Tibial artery (tissue), 4 donors: ENCODE results near the gene TMTC2.
A peak's percentile ranks its signal among the peaks of the same experiment; 100 is the strongest.

ENCODE experiments used
- DNase-seq, 2 donors: peaks; one replicate each; pipeline ENCODE4 v3.0.0-alpha.2; 2019
- H3K27ac ChIP-seq, 2 donors: fragments of 200-600 bp; sonication (generic) in 1 of 2; 1 replicate in 1 of 2; 2 replicates in 1 of 2; pipeline ENCODE4 v1.5.1; 2018 to 2019; ENCODE audit warnings: mild to moderate bottlenecking in 1 of 2
- H3K27me3 ChIP-seq, 2 donors: fragments of 200-600 bp; sonication (generic) in 1 of 2; one replicate each; pipeline versions ENCODE4 v1.5.1 to v1.6.0; 2016 to 2019
- H3K36me3 ChIP-seq, 3 donors: fragments of 200-600 bp; sonication (generic) in 2 of 3; one replicate each; pipeline ENCODE4 v1.5.1; 2016 to 2019; ENCODE audit warnings: mild to moderate bottlenecking in 2 of 3
- H3K4me1 ChIP-seq, 4 donors: fragments of 200-600 bp; sonication (generic) in 2 of 4; 1 replicate in 3 of 4; 2 replicates in 1 of 4; pipeline ENCODE4 v1.5.1; 2016 to 2019
- H3K4me3 ChIP-seq, 2 donors: fragments of 200-600 bp; sonication (generic) in 1 of 2; 1 replicate in 1 of 2; 2 replicates in 1 of 2; pipeline ENCODE4 v1.5.1; 2018 to 2019; ENCODE audit warnings: mild to moderate bottlenecking in 2 of 2
- H3K9me3 ChIP-seq, 3 donors: fragments of 200-600 bp; sonication (generic) in 1 of 3; one replicate each; pipeline ENCODE4 v1.5.1; 2016 to 2019
- CTCF ChIP-seq, 2 experiments: fragments of 200-600 bp in 1 of 2; fragments of 450-650 bp in 1 of 2; IDR thresholded peaks; one replicate each; pipeline ENCODE4 v1.5.1; 2017 to 2019; ENCODE audit warnings: antibody characterized with exemption in 2 of 2, mild to moderate bottlenecking in 1 of 2, moderate library complexity in 1 of 2
- intact Hi-C: fragments of 100-400 bp; cut with DNase I; formaldehyde crosslinking; loops from one replicate; pipeline ENCODE4 v1.15.0; 2023; ENCODE audit warnings: low total_unique reads

The TMTC2 gene

GRCh38 chr12:82682851-82683261 lies 3.9 kb upstream of the TMTC2 start:
- no peaks in the 10 kb centered on the region for H3K27me3 ChIP-seq
- no peaks in the 10 kb centered on the region for H3K36me3 ChIP-seq
- intact Hi-C loops = no loop called here
- no peak for DNase-seq
- no peak overlapping the region for H3K4me3 ChIP-seq
- no peaks in the 10 kb centered on the region for H3K9me3 ChIP-seq
- H3K4me1 ChIP-seq = peaks cover 0 to 8% (median 5%) of the 10 kb centered on the region in 4 donors
- H3K27ac ChIP-seq = no peak overlapping the region
- no peak for TF ChIP-seq CTCF (IDR thresholded peaks at IDR 0.05)

- H3K27me3 ChIP-seq = no peaks in the 10 kb centered on the region
- DNase-seq = peak; percentile 95
- TF ChIP-seq CTCF (IDR thresholded peaks at IDR 0.05) = peak; percentile 82 to 84
- no peaks in the 10 kb centered on the region for H3K9me3 ChIP-seq
- peak overlapping the region; percentile 61 to 78 for H3K4me3 ChIP-seq
- H3K4me1 ChIP-seq = peaks cover 0 to 15% (median 11%) of the 10 kb centered on the region in 4 donors
- peak overlapping the region; percentile 85 to 86 for H3K27ac ChIP-seq
- H3K36me3 ChIP-seq = no peaks in the 10 kb centered on the region
- intact Hi-C loops = no loop called here
Measured at GRCh38 chr12:82685790-82686167, 927 bp upstream of the TMTC2 start.

- Histone ChIP-seq H3K4me1 (peaks cover 0 to 15% (median 11%) of the 10 kb centered on the region in 4 donors), H3K27ac (peak overlapping the region; percentile 85 to 86), H3K36me3 (no peaks in the 10 kb centered on the region), H3K9me3 (no peaks in the 10 kb centered on the region), H3K4me3 (peak overlapping the region; percentile 61 to 78), H3K27me3 (no peaks in the 10 kb centered on the region)
- intact Hi-C loops = no loop called here
- no peak for TF ChIP-seq CTCF (IDR thresholded peaks at IDR 0.05)
- peak in 1 of 2 donors; percentile 58 for DNase-seq
Measured at GRCh38 chr12:82687021-82688011, 610 bp downstream of the TMTC2 start.

- intact Hi-C loops = no loop called here
- peaks cover 0 to 15% (median 11%) of the 10 kb centered on the region in 4 donors for H3K4me1 ChIP-seq
- H3K27me3 ChIP-seq = no peaks in the 10 kb centered on the region
- H3K36me3 ChIP-seq = no peaks in the 10 kb centered on the region
- no peak for TF ChIP-seq CTCF (IDR thresholded peaks at IDR 0.05)
- H3K27ac ChIP-seq = no peak overlapping the region
- H3K9me3 ChIP-seq = no peaks in the 10 kb centered on the region
- H3K4me3 ChIP-seq = peak overlapping the region; percentile 61 to 78
- no peak for DNase-seq
Measured at GRCh38 chr12:82688035-82688501, 1.4 kb downstream of the TMTC2 start.

GRCh38 chr12:82688596-82688995 lies 1.9 kb downstream of the TMTC2 start:
- Histone ChIP-seq H3K4me3 (no peak overlapping the region), H3K4me1 (peaks cover 0 to 15% (median 11%) of the 10 kb centered on the region in 4 donors), H3K9me3 (no peaks in the 10 kb centered on the region), H3K27ac (no peak overlapping the region), H3K27me3 (no peaks in the 10 kb centered on the region), H3K36me3 (no peaks in the 10 kb centered on the region)
- DNase-seq = no peak
- intact Hi-C loops = no loop called here
- no peak for TF ChIP-seq CTCF (IDR thresholded peaks at IDR 0.05)
